SU-DHL-6 (cell line): ENCODE data around the gene KCP.

Source experiments
- H2AFZ ChIP-seq: fragments of 200-600 bp; sonication (generic); 2 replicates; pipeline ENCODE4 v1.6.1; 2014; ENCODE audit warnings: low read depth, mild to moderate bottlenecking, moderate library complexity, mixed read lengths, antibody characterized with exemption, low read length; ENCODE audit not compliant: severe bottlenecking
- H3F3A ChIP-seq: fragments of 200-600 bp; shearing (Covaris generic); 2 replicates; pipeline ENCODE4 v1.6.0; 2016; ENCODE audit warnings: antibody characterized with exemption, mild to moderate bottlenecking; ENCODE audit not compliant: insufficient read depth
- H3K27ac ChIP-seq: fragments of 200-600 bp; sonication (generic); 2 replicates; pipeline ENCODE4 v1.5.1; 2016; ENCODE audit warnings: low read depth, mild to moderate bottlenecking, low read length, moderate library complexity, mixed read lengths
- H3K27me3 ChIP-seq: fragments of 200-600 bp; sonication (generic), shearing (Covaris generic); 2 replicates; pipeline ENCODE4 v1.6.0; 2014; ENCODE audit warnings: mild to moderate bottlenecking, low read length
- H3K36me3 ChIP-seq: fragments of 200-600 bp; sonication (generic); 2 replicates; pipeline ENCODE4 v1.6.1; 2014; ENCODE audit warnings: mild to moderate bottlenecking, low read length, mixed read lengths
- H3K4me2 ChIP-seq: fragments of 300-600, 200-600 bp; shearing (Covaris generic), sonication (generic); 2 replicates; pipeline ENCODE4 v1.6.0; 2014; ENCODE audit warnings: low read length, low read depth, mild to moderate bottlenecking; ENCODE audit not compliant: poor library complexity, severe bottlenecking
- H3K4me3 ChIP-seq: fragments of 200-600 bp; sonication (generic); 2 replicates; pipeline ENCODE4 v1.5.1; 2014; ENCODE audit warnings: antibody characterized with exemption, low read length, mild to moderate bottlenecking, mixed read lengths; ENCODE audit not compliant: insufficient read depth, poor library complexity, severe bottlenecking
- H3K79me2 ChIP-seq: fragments of 200-600 bp; sonication (generic); 2 replicates; pipeline ENCODE4 v1.6.1; 2014; ENCODE audit warnings: mild to moderate bottlenecking, low read length, moderate library complexity; ENCODE audit not compliant: insufficient read depth
- H3K9ac ChIP-seq: fragments of 200-600 bp; sonication (generic); 2 replicates; pipeline ENCODE4 v1.7.0; 2014; ENCODE audit warnings: mild to moderate bottlenecking, low read length
- H3K9me2 ChIP-seq: fragments of 200-600 bp; sonication (generic); replicated peaks from 2 replicates; pipeline ENCODE4 v1.6.1; 2014; ENCODE audit warnings: low read length; ENCODE audit not compliant: insufficient read depth
- H3K9me3 ChIP-seq: fragments of 200-600 bp; sonication (generic); 2 replicates; pipeline ENCODE4 v1.6.1; 2014; ENCODE audit warnings: low read length, mixed read lengths; ENCODE audit not compliant: insufficient read depth
- H4K20me1 ChIP-seq: fragments of 200-600 bp; sonication (generic); 2 replicates; pipeline ENCODE4 v1.6.1; 2014; ENCODE audit warnings: low read depth, mild to moderate bottlenecking, antibody characterized with exemption, low read length, moderate library complexity, mixed read lengths
- CTCF ChIP-seq: fragments of 200-600 bp; sonication (generic); IDR thresholded peaks from one replicate; pipeline ENCODE4 v1.5.1; 2017; ENCODE audit warnings: antibody characterized with exemption, mild to moderate bottlenecking, low read length, moderate library complexity; ENCODE audit not compliant: insufficient read depth, poor library complexity, severe bottlenecking
- EZH2phosphoT487 ChIP-seq: fragments of 200-600 bp; sonication (generic), shearing (Covaris generic); conservative IDR thresholded peaks from 2 replicates; pipeline ENCODE4 v1.6.1; 2018; ENCODE audit warnings: mild to moderate bottlenecking, antibody characterized with exemption, low read length, moderate library complexity, mixed read lengths

KCP gene

GRCh38 chr7:128882134-128882533 is 28.4 kb downstream of the KCP start:
- no peak overlapping the region for H3K9ac ChIP-seq
- H3K27ac ChIP-seq: no peak overlapping the region

GRCh38 chr7:128881458-128882125 is 28.9 kb downstream of the KCP start:
- TF ChIP-seq EZH2phosphoT487: no peak
- no peak for TF ChIP-seq CTCF
- Histone ChIP-seq H3K9me2 (no peaks in the 10 kb centered on the region), H3K4me3 (no peak overlapping the region), H2AFZ (no peak overlapping the region), H3K27me3 (no peaks in the 10 kb centered on the region), H3K4me2 (no peak overlapping the region), H3F3A (no peaks in the 10 kb centered on the region), H3K9ac (no peak overlapping the region), H3K36me3 (no peaks in the 10 kb centered on the region), H3K27ac (no peak overlapping the region), H3K79me2 (no peaks in the 10 kb centered on the region), H3K9me3 (no peaks in the 10 kb centered on the region), H4K20me1 (no peaks in the 10 kb centered on the region)

More at GRCh38 chr7:128882134-128882533, 28.4 kb downstream of the KCP start:
- no peaks in the 10 kb centered on the region for H3K79me2 ChIP-seq
- no peaks in the 10 kb centered on the region for H3K36me3 ChIP-seq
- H4K20me1 ChIP-seq: no peaks in the 10 kb centered on the region
- no peak overlapping the region for H3K4me3 ChIP-seq
- H3K9me2 ChIP-seq: no peaks in the 10 kb centered on the region
- no peak overlapping the region for H3K4me2 ChIP-seq
- H3K9me3 ChIP-seq: no peaks in the 10 kb centered on the region
- H2AFZ ChIP-seq: no peak overlapping the region
- no peaks in the 10 kb centered on the region for H3K27me3 ChIP-seq
- H3F3A ChIP-seq: no peaks in the 10 kb centered on the region
- TF ChIP-seq EZH2phosphoT487: no peak
- no peak for TF ChIP-seq CTCF

- Histone ChIP-seq H3F3A (no peaks in the 10 kb centered on the region), H3K27ac (no peak overlapping the region), H3K4me2 (no peak overlapping the region), H3K9me3 (no peaks in the 10 kb centered on the region), H3K9me2 (no peaks in the 10 kb centered on the region), H3K4me3 (no peak overlapping the region), H3K36me3 (no peaks in the 10 kb centered on the region), H2AFZ (no peak overlapping the region), H3K27me3 (no peaks in the 10 kb centered on the region), H3K79me2 (no peaks in the 10 kb centered on the region), H3K9ac (no peak overlapping the region), H4K20me1 (no peaks in the 10 kb centered on the region)
- TF ChIP-seq EZH2phosphoT487: no peak
- TF ChIP-seq CTCF: no peak
Measured at GRCh38 chr7:128880791-128881457, 29.6 kb downstream of the KCP start.
